Neural cell (in vitro differentiated cells): ENCODE measurements around the gene DHX8.

Experiments used
- CTCF ChIP-seq: fragments of 450-650 bp; IDR thresholded peaks from 2 replicates; pipeline ENCODE4 v1.5.1; 2014; ENCODE audit warnings: antibody characterized with exemption, mild to moderate bottlenecking, moderate library complexity; ENCODE audit not compliant: poor library complexity, severe bottlenecking
- POLR2AphosphoS5 ChIP-seq: IDR thresholded peaks from 2 replicates; pipeline ENCODE4 v1.6.1; 2012
- REST ChIP-seq: IDR thresholded peaks from 2 replicates; pipeline ENCODE4 v1.6.1; 2012; ENCODE audit warnings: borderline replicate concordance

- TF ChIP-seq POLR2AphosphoS5 (no peak), REST (no peak), CTCF (no peak)
Observed at GRCh38 chr17:43531082-43531378, 47.3 kb downstream of the DHX8 start.
